Gastrocnemius medialis (tissue), 4 donors: ENCODE data around the gene KCNK13. TPM values are rescaled to one million over a fixed set of nuclear protein-coding genes. Genes with fewer than 3 reads are reported as not detected.

Experiments
- ATAC-seq, 2 donors: fragments of 150-250 bp; one replicate each; pipeline ENCODE4 v1.9.1; 2016
- DNase-seq, 2 donors: peaks; one replicate each; pipeline ENCODE4 v3.0.0-alpha.2; 2019
- H3K27ac ChIP-seq, 4 donors: fragments of 200-600 bp; sonication (generic); 1 replicate in 1 of 4; 2 replicates in 3 of 4; pipeline ENCODE4 v1.5.1; 2016 to 2018; ENCODE audit warnings: mild to moderate bottlenecking in 2 of 4, moderate library complexity in 1 of 4
- H3K27me3 ChIP-seq, 3 donors: fragments of 200-600 bp; sonication (generic) in 2 of 3; 1 replicate in 1 of 3; 2 replicates in 2 of 3; pipeline versions ENCODE4 v1.5.1 to v1.6.0; 2016 to 2019; ENCODE audit warnings: mild to moderate bottlenecking in 1 of 3, moderate library complexity in 1 of 3
- H3K36me3 ChIP-seq, 2 donors: fragments of 200-600 bp; sonication (generic) in 1 of 2; one replicate each; pipeline ENCODE4 v1.5.1; 2017 to 2018
- H3K4me1 ChIP-seq, 2 donors: fragments of 200-600 bp; sonication (generic) in 1 of 2; one replicate each; pipeline ENCODE4 v1.5.1; 2016 to 2017; ENCODE audit warnings: mild to moderate bottlenecking in 2 of 2
- H3K4me3 ChIP-seq, 4 donors: fragments of 200-600 bp; sonication (generic) in 3 of 4; 1 replicate in 1 of 4; 2 replicates in 3 of 4; pipeline ENCODE4 v1.5.1; 2016 to 2019; ENCODE audit warnings: mild to moderate bottlenecking in 2 of 4
- H3K9me3 ChIP-seq, 3 donors: fragments of 200-600 bp; sonication (generic) in 2 of 3; 1 replicate in 1 of 3; 2 replicates in 2 of 3; pipeline ENCODE4 v1.5.1; 2016 to 2019
- POLR2A ChIP-seq, 2 donors: fragments of 450-650 bp; IDR thresholded peaks; one replicate each; pipeline ENCODE4 v1.6.1; 2017; ENCODE audit warnings: antibody characterized with exemption in 2 of 2, mild to moderate bottlenecking in 2 of 2, moderate library complexity in 2 of 2
- in situ Hi-C, 4 donors: fragments of 200-750 bp; cut with MboI; loops; one replicate each; pipeline versions ENCODE4 v1.15.0 to v1.8.0; 2017; ENCODE audit warnings: low sequenced_read_pairs in 4 of 4
- intact Hi-C: fragments of 100-400 bp; cut with DNase I; formaldehyde crosslinking; loops from one replicate; pipeline ENCODE4 v1.15.1; 2023; ENCODE audit warnings: low total_unique reads
- total RNA-seq, 4 donors: library from RNA; depleted of rRNA; stranded (reverse); fragments of >200 nt; gene quantifications; one replicate each; pipeline versions ENCODE4 v1.1.0 to v1.2.3, GENCODE V29; 2016
- TF ChIP-seq, protein P1 (sequence below), 5 experiments: fragments of 450-650 bp in 3 of 5; fragments of 200-600 bp in 2 of 5; sonication (generic) in 2 of 5; IDR thresholded peaks in 4 of 5; conservative IDR thresholded peaks in 1 of 5; 1 replicate in 4 of 5; 2 replicates in 1 of 5; pipeline ENCODE4 v1.5.1; 2016 to 2019; ENCODE audit warnings: antibody characterized with exemption in 5 of 5, mild to moderate bottlenecking in 3 of 5, moderate library complexity in 3 of 5

Gene KCNK13
- total RNA-seq, 4 donors from 2014 or later: not detected

DNA sequence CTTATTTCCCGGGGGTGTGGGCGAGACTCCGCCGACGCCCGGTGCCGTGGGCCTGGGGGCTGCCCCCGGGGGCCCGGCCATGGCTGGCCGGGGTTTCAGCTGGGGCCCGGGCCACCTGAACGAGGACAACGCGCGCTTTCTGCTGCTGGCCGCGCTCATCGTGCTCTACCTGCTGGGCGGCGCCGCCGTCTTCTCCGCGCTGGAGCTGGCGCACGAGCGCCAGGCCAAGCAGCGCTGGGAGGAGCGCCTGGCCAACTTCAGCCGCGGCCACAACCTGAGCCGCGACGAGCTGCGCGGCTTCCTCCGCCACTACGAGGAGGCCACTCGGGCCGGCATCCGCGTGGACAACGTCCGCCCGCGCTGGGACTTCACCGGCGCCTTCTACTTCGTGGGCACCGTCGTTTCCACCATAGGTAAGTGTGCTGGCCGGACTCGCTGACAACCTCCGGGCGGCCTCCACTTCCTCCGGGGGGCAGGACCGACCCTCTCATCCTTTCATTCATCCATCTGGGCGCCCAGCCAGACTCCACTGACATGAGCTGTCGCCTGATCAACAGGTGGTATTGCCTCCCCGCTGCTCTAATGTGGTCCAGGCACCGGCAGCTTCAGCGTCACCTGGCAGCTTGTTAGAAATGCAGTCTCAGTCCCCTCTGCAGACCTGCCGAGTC is 467 bp downstream of the KCNK13 start:
- intact Hi-C loops (no loop called here), in situ Hi-C loops (no loop called here)
- TF ChIP-seq, protein P1, sequence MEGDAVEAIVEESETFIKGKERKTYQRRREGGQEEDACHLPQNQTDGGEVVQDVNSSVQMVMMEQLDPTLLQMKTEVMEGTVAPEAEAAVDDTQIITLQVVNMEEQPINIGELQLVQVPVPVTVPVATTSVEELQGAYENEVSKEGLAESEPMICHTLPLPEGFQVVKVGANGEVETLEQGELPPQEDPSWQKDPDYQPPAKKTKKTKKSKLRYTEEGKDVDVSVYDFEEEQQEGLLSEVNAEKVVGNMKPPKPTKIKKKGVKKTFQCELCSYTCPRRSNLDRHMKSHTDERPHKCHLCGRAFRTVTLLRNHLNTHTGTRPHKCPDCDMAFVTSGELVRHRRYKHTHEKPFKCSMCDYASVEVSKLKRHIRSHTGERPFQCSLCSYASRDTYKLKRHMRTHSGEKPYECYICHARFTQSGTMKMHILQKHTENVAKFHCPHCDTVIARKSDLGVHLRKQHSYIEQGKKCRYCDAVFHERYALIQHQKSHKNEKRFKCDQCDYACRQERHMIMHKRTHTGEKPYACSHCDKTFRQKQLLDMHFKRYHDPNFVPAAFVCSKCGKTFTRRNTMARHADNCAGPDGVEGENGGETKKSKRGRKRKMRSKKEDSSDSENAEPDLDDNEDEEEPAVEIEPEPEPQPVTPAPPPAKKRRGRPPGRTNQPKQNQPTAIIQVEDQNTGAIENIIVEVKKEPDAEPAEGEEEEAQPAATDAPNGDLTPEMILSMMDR (IDR thresholded peaks at IDR 0.05 in 4 of 5, conservative IDR thresholded peaks at IDR 0.05 in 1 of 5): no peak
- no peak for TF ChIP-seq POLR2A (IDR thresholded peaks at IDR 0.05)
- Histone ChIP-seq H3K4me1 (peaks cover 0 to 20% of the 10 kb centered on the region in 2 donors), H3K4me3 (peak overlapping the region in 3 of 4 donors; percentile 26 to 52 (median 47)), H3K27ac (no peak overlapping the region), H3K9me3 (no peaks in the 10 kb centered on the region), H3K27me3 (peaks cover 47 to 76% (median 59%) of the 10 kb centered on the region in 3 donors), H3K36me3 (no peaks in the 10 kb centered on the region)
- ATAC-seq (no peak), DNase-seq (no peak)

DNA sequence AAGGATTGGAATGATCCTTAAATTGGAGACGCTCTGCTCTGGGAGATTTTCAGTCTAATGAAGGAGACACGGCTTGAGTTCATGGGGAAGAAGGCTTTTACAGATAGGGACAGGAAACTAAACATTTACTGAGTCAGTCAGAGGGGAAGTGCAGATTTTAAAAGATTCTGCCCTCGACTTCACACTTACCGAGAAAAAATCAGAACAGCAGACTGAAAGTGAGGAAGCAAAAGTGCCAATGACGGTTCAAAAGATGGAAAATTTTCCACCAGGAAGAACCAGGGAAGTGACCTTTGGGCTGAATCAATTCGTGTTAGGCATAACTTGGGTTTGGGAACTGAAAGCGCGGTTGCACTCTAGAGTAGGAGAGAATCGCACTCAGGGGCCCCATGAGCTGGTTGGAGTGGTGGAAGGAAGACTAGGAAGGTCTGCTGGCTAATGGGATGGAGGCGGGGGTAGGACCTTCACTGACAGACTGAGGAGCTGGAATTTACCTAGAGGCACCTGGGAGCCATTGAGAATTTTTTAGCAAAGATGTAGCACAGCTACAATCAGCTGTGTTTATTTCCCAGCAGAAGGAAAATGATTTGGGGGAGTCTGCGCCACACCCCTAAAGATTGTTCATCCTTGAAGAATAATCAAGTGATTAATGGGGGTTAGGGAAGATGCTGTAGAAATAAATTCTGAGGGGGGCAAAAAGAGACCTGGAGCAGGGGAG is 1.2 kb downstream of the KCNK13 start:
- ATAC-seq (no peak), DNase-seq (no peak)
- Histone ChIP-seq H3K27me3 (peaks cover 45 to 74% (median 59%) of the 10 kb centered on the region in 3 donors), H3K36me3 (no peaks in the 10 kb centered on the region), H3K9me3 (no peaks in the 10 kb centered on the region), H3K4me1 (peaks cover 0 to 20% of the 10 kb centered on the region in 2 donors), H3K27ac (no peak overlapping the region), H3K4me3 (peak overlapping the region in 3 of 4 donors; percentile 26 to 52 (median 47))
- intact Hi-C loops (no loop called here), in situ Hi-C loops (no loop called here)
- no peak for TF ChIP-seq POLR2A (IDR thresholded peaks at IDR 0.05)
- TF ChIP-seq, protein P1 (IDR thresholded peaks at IDR 0.05 in 4 of 5, conservative IDR thresholded peaks at IDR 0.05 in 1 of 5): no peak

DNA sequence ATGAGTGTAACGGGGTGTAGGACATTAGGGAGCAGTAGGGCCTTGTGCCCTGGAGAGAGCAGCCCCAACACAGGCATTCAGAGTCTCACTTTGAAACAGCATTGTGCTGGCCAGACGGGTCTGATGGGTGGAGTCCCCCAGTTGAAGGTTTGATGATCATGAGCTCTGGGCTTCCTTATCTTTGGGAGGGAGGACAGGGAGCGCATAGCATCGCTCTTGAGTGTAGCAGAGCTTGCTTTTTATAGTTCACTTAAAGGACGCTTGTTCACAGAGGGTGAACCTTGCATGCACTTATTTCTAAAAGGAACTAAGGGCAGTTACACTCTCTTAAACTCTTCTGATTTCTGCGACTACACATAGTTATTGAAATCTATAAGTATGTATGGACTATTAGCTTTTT is 10.6 kb downstream of the KCNK13 start:
- peaks cover 0 to 8% (median 4%) of the 10 kb centered on the region in 3 donors for H3K27me3 ChIP-seq
- no peak overlapping the region for H3K27ac ChIP-seq
- no peak overlapping the region for H3K4me3 ChIP-seq
- no peak for ATAC-seq
- intact Hi-C loops: no loop called here
- in situ Hi-C loops: no loop called here
- no peak for DNase-seq
- no peak for TF ChIP-seq POLR2A (IDR thresholded peaks at IDR 0.05)
- TF ChIP-seq, protein P1 (IDR thresholded peaks at IDR 0.05 in 4 of 5, conservative IDR thresholded peaks at IDR 0.05 in 1 of 5): no peak
- no peaks in the 10 kb centered on the region for H3K36me3 ChIP-seq
- H3K9me3 ChIP-seq: no peaks in the 10 kb centered on the region
- no peaks in the 10 kb centered on the region for H3K4me1 ChIP-seq

DNA sequence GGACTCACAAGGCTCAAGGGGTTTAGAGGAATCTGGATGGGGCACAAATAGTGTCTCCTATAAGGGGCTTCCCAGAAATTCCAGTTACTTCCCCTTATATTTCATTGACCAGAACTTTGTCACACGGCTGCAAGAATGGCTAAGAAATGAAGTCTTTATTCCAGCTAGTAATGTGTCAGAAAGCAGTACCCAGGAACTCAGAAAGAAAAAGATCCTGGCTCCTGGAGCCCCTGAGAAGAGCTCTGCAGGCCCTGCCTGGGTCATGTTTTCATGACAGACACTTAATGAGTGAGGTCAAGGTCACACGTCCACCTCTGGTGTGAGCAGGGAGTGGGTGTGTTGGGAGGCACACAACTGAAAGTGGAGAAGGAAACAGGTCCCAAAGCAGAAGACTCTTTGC is 17.8 kb downstream of the KCNK13 start:
- TF ChIP-seq, protein P1 (IDR thresholded peaks at IDR 0.05 in 4 of 5, conservative IDR thresholded peaks at IDR 0.05 in 1 of 5): no peak
- TF ChIP-seq POLR2A (IDR thresholded peaks at IDR 0.05): no peak
- no peaks in the 10 kb centered on the region for H3K36me3 ChIP-seq
- no peak for ATAC-seq
- peaks cover 0 to 4% (median 4%) of the 10 kb centered on the region in 3 donors for H3K27me3 ChIP-seq
- H3K4me3 ChIP-seq: no peak overlapping the region
- intact Hi-C loops (no loop called here), in situ Hi-C loops (no loop called here)
- no peak overlapping the region for H3K27ac ChIP-seq
- H3K4me1 ChIP-seq: no peaks in the 10 kb centered on the region
- no peaks in the 10 kb centered on the region for H3K9me3 ChIP-seq
- no peak for DNase-seq
